ENCODE data around the gene DOCK8.

- TF ChIP-seq ZNF8 (CRISPR knock-in tag; IDR thresholded peaks at IDR 0.05) (no peak), ZNF70 (CRISPR knock-in tag; IDR thresholded peaks at IDR 0.05) (no peak), PATZ1 (CRISPR knock-in tag; IDR thresholded peaks at IDR 0.05; ENCODE audit: borderline replicate concordance) (no peak), CSDC2 (CRISPR knock-in tag; IDR thresholded peaks at IDR 0.05) (no peak), ESRRG (CRISPR knock-in tag; IDR thresholded peaks at IDR 0.05) (no peak), CREB5 (CRISPR knock-in tag; IDR thresholded peaks at IDR 0.05; ENCODE audit: low read depth) (no peak), RARB (CRISPR knock-in tag; IDR thresholded peaks at IDR 0.05) (no peak), ISL1 (CRISPR knock-in tag; IDR thresholded peaks at IDR 0.05) (no peak), ARNTL (CRISPR knock-in tag; IDR thresholded peaks at IDR 0.05; ENCODE audit: borderline replicate concordance, low read depth) (no peak)
Measured at GRCh38 chr9:468766-469426, 254.2 kb downstream of the DOCK8 start.

Data from SK-N-SH treated with all-trans-retinoic acid at 6 μM for 48 hours (cell line).